Islet precursor cell (in vitro differentiated cells): Measurements from ENCODE around the gene MEIS3.

ENCODE experiments used
- DNase-seq: peaks from one replicate; pipeline ENCODE4 v3.0.0-alpha.2; 2018

MEIS3 gene

DNA sequence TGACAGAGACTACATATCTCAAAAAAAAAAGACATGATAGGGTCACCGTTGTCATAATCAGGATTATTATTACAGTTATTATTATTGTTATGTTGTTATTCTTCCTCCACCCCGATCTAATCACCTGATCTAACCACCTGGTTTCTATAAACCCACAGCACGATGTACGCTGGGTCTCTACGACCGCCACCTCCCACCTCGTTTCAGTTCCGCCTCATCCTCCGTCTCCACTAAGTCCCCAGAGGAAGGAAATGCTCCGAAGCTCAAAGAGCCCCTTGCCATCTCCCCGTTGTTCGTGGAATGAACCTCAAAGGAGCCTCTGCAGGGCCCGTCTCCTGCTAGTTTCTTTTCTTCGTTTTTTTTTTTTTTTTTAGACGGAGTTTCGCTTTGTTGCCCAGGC is 15.9 kb upstream of the MEIS3 start:
- no peak for DNase-seq

DNA sequence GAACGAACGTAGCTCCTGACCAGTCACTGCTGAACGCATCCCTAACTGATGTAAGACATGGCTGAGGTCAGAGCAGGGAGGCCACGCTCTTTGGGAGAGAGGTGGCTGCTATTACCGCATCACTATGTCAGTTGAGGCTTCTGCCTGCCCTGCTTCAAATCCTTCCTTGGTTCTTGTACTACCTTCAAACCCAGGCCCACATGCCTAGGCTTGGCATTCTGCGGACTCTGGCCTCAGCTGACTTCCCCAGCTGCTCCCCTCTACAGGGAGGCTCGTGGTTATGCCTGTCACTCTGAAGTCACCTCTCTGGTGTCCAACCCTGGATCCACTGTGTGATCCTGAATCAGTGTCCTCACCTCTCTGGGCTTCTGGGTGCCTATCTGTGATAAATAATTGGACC is 14.8 kb upstream of the MEIS3 start:
- no peak for DNase-seq

DNA sequence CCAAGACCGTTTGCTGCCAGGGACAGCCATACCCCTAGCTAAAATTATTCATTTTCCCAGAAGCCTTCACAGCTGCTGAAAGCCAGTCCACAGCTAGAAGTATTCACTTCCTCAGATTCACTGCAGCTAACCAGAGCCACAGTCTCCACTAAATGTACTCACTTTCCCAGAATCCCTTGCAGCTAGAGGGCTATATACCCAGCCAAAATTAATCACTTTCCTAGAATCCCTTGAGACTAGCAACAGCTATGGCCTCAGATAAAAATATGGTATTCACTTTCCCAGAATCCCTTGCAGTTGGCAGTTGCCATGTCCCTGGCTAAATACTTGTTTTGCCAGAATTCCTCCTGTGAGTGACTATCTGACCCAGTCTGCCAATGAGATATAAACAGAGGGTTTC is 13.8 kb upstream of the MEIS3 start:
- DNase-seq: no peak

DNA sequence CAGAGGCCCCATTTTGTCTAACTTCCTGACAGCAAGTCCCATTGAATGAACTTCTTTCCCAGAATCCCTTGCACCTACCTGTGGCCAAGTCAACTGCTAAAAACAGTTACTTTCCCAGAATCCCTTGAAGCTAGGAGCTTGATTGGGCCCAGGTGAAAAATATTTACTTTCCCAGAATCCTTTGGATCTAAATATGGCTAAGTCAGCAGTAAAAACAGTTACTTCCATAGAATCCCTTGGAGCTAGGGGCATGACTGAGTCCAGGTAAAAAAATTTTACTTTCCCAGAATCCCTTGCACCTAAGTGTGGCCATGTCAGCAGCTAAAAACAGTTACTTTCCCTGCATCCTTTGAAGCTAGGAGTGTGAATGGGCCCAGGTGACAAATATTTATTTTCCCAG is 13.2 kb upstream of the MEIS3 start:
- no peak for DNase-seq

DNA sequence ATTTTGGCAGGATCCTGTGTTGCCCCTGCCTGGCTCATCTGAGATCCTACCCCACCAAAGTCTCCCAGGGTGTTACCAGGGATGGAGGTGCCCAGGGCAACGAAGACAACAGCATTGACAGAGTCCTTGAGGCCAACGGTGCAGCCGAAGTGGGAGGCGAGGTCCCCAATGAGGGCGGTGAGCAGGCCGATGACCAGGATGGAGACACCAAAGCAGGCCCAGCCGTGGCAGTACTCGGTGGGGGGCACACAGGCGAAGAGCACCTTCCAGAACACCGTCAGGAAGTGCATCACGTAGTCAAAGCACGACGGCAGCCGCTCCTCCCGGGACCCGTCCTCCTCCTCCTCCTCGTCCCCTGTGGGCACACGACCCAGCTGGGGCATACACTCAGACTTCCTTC is 12.8 kb upstream of the MEIS3 start:
- DNase-seq: no peak

DNA sequence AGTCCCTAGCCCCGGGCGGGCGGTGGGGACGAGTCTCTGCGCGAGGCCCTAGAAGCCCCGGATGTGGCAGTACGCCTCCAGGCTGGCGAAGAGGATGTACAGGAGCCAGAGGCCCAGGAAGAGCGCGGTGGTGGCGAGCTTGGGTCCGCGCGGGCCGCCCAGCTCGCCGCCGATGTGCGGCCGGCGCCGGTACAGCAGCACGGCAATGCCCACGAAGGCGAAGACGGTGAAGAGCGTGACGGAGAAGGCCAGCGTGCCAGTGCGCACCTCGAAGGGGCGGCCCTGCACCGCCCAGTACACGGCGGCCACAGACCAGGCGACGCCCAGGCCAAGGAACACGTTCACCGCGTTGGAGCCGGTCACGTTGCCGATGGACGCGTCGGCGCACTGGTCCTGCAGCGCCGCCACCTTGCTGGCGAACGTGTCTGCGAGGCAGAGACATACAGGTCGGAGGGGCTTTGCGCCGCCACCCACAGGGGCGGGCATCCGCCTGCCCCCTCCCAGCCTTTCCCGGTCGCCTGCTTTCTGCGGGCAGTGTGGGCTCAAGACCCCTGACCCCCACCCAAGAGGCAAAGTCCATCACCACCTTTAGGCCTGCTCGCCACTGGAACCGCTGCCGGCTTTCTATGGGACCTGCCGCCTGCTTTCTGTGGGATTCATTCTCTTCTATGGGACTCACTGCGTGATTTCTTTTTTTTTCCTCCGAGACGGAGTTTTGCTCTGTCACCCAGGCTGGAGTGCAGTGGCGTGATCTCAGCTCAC is 10.9 kb upstream of the MEIS3 start:
- DNase-seq: peak; percentile 85

DNA sequence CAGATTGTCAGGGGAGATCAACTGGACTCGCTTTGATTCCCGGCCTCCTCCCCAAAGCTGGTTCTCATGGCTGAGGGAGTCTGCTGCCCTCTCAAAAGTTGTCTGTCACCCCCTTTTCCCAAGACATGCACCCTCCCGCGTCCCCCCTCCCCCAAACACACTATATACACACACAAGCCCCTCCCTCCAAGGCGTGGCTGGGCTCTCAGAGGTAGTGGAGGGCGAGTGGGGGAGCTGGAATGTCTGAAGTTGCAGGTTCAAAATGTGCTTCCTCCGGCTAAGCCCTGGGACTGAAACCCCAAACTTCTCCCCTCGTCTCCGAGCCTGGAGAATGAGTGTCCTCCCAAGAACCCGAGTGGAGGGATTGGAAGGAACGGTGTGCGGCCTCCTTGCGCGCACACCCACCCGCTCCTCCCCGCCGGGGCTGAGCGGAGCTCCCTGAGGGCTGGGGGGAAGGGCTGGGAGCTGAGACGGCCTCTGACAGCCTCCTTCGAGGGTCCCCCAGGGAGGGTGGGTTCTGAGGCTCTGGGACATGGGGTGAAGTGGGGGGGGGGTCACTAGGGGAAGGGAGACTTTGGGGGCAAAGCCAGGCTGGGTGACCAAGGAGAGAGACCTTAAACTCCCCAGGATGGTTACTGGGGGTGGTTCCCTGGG is 9.9 kb upstream of the MEIS3 start:
- peak; percentile 56 for DNase-seq

DNA sequence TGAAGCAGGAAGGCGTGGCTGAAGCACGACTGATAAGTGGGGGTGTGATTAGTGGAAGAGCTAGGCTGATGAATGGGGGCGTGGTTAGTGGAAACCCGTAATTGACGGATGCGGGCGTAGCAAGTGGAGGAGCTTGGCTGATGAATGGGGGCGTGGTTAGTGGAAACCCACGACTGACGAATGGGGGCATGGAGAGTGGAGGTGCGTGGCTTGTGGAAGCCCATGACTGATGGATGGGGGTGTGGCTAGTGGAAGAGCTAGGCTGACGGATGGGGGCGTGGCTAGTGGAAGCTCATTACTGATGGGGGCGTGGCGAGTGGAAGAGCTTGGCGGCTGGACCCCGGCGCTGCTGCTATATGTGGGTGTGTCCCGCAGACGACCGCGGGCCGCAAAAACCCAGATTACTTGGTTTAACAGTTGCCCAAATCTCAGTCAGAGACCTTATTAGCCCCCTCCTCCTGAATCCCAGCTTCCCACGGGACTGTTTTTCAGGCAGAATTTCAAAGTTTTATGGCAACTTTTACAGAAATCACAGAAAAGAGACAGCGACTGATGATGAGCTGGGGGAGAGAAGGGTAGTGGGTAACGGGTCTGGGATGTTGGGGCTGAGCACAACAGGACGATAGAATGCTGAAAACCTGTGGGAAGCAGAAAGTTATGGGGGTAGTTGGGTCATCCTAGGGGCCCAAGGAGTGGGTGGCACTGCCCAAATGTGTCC is 9.0 kb upstream of the MEIS3 start:
- DNase-seq: peak; percentile 100

DNA sequence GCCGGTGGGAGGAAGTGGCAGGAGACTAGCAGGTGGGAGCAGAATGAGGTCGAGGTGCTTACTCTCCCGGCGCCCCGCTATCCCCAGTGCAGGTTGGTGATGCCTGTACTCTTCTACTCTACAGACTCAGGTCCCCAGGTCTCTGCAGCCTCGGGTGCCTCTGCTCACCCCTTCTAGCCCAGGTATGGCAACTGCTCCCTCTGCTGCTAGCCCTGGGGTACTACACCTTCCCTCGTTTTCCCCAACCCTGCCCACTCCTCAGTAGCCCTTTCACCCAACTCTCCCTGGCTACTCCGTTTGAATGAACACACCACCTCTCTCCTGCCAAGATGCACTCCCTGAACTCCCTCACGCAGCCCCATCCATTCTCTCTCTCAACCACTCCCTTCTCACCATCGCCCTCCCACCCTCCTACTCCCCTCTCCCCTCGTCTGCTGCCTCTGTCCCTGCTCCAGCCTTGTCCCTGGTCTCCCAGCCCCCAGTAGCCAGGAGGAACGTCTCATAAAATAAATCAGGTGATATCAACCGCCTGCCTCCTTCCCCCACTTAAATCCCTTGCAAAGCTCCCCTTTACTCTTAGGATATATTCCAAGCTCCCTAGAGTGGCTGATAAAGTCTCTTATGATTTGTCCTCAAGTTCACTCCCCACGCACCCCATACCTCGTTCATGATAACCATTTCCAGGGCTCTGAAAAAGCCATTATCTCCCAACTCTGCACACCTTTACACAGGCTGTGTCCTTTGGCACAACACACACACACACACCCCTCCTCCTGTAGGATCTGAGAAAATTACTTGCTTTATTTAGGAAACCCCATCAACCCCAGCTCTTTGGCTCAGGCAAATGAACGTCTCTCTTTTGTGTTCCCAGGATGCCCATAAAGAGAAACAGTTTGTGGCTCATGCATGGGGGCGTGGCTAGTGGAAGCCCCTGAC is 8.2 kb upstream of the MEIS3 start:
- peak; percentile 94 for DNase-seq

DNA sequence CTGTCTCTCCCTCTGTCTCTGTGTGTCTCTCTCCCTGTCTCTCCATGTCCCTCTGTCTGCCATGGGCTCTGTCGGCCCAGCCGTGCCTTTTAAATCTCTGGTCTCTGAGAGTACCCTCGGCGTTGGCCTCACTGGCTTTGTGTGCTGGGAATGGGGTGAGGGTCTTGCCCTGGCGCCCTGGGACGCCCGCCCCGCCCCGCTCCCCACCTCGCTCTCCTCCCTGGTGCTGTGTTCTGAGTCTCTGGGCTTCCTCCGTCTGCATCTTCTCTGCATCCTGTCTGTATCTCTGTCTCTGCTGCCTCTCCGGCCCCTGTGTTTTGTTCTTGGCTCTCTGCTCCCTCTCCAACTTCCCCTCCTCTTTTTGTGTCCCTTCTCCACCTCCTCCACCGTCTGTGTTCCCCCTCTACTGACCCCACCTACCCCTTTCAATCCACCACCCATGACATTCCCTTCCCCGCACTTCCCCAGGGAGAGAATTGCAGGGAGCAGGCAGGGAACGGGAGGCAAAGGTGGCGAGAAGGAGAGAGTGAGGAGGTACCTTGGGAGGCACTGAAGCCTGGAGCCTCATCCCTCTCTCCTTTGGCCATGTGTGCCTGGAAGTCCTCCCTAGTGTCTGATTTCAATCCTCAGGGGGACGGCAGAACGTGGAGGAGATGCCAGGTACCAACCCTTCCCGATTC is 4.0 kb upstream of the MEIS3 start:
- DNase-seq: no peak

DNA sequence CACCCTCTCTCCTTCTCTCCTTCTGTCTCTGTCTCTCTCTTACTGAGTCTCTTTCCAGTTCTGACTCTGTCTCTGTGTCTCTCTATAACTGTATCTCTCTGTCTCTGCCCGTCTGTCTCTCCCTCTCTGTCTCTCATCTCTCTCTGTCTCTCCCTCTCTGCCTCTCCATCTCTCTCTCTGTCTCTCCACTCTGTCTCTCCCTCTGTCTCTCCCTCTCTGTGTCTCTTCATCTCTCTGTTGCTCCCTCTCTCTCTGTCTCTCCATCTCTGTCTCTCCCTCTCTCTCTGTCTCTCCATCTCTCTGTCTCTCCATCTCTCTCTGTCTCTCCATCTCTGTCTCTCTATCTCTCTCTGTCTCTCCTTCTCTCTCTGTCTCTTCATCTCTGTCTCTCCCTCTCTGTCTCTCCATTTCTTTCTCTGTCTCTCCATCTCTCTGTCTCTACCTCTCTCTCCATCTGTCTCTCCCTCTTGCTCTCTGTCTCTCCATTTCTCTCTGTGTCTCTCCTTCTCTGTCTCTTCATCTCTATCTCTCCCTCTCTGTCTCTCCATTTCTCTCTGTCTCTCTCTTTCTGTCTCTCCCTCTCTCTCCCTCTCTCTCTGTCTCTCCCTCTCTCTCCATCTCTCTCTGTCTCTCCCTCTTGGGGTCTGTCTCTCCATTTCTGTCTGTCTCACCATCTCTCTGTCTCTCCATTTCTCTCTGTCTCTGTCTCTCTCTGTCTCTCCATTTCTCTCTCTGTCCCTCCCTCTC is 3.3 kb upstream of the MEIS3 start:
- DNase-seq: no peak

DNA sequence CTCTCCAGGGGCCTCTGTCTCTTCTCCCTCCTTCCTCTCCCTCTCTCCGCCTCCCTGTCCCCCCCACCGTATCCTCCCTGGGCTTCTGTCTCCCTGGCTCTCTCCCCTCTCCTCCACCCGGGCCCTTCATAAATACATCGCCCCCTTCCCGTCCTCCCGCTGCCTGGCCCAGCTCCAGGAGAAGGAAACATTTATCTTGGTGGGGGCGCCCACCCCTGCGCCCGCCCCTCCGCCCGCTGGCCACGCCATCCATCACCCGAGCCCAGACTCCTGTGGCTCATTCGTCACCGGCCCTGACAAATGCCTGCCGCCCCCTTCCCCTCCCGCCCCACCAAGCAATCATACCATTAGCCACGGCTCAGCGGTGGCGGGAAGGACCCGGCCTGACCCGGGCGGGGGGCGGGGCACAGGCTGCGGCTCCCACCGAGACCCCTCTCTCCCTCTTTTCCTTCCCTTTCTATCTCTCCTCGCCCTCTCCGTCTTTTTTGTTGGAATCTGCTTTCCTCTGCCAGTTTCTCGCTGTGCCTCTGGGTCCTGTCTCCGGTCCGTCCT is 2.6 kb upstream of the MEIS3 start:
- DNase-seq: peak; percentile 94

DNA sequence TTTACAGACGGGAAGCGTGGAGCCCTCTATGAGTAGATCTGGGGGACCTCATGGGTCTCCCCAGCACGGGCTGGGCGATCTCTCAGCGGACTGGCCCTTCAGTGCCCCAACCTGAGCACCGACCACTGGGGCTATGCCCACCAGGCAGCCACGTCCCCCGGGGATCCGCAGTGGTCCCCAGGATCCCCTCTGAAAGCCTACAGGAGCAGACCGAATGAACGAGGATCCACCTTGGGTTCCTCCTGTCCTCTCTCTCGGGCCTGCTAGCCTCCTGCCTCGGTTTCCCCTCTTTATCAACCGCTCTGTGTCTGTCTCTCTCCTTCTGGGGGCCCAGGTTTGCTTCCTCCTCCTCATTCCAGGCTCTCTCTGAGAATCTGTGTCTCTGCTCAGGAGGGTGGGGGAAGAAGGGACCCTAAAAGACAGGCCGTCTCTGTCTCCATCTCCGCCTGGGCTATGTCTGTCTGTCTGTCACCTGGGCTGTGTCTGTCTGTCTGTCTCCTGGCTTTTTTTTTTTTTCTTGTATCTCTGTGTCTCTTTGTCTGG is 2.0 kb upstream of the MEIS3 start:
- DNase-seq: peak; percentile 50

DNA sequence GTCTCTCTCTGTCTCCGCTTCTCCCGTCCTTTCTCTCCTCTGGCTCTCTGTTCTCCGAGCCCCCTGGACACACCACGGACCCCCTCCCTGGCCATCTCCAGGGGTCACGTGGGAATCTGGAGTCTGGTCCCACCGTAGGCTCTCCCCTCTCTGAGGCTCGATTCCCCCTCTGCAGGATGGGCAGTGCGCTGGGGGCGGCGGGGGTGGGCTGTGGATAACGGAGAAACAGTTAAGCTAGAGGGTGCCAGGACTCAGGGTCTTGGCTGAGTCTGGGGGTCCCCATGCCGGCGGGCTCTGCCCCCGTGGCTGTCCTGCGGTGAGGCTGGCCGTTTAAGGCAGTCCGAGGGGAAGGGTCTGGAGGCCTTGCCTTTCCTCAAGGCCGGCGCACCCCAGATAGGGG is 462 bp upstream of the MEIS3 start:
- no peak for DNase-seq

DNA sequence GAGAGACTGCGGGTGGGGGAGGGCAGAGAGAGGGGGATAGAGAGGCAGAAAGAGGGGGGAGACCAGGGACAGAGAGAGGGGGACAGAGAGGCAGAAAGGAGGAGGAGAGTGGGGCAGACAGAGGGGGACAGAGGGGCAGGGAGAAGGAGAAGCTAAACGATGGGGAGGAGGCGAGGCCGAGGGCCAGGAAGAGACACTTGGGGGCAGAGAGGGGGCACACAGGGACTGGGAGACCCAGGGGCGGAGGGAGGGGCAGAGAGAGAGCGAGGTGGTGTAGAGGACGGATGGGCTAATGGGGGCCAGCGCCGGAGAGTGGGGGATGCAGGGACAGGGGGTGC is 666 bp downstream of the MEIS3 start:
- DNase-seq: no peak

DNA sequence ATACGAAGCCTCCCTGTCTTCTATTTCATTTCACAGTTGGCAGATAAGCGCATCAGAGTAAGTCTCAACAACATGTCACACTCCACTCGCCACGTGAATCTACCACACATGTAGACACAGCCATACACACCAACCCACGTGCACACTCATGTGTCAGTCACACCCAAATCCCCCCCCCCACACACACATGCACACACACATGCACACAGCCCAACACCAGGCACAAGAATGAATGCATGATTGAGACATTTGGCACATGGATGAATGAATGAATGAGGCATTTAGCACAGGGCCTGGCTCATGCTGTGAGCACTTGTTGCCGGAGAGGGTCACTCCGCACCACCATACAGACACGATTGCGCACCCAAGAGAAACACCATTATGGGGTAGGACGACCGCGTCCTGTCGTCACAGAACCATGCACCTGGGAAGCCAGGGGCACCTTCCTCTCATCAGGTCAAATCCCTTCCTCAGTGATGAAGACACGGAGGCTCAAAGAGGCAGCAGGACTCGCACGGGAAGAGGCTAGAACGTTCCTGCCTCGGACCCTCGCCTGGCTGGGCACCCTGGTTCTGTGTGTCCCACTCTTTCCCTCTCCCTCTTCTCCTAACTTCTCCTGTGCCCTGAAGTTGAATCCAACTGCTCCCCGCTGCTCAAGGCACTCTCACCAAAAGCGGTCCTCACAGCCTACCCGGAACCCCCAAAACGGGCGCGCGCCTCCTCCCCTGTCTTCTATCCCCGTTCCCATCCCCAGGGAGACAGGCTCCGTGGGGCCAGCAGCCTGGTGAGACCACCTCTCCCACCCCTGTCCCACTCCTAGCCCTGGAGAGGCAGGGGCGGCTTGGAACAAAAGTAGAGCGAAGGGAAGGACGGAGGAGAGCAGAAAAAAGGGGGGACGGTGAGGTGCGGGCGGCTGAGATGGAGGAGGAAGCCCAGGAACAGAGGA is 1.3 kb downstream of the MEIS3 start:
- DNase-seq: peak; percentile 56

DNA sequence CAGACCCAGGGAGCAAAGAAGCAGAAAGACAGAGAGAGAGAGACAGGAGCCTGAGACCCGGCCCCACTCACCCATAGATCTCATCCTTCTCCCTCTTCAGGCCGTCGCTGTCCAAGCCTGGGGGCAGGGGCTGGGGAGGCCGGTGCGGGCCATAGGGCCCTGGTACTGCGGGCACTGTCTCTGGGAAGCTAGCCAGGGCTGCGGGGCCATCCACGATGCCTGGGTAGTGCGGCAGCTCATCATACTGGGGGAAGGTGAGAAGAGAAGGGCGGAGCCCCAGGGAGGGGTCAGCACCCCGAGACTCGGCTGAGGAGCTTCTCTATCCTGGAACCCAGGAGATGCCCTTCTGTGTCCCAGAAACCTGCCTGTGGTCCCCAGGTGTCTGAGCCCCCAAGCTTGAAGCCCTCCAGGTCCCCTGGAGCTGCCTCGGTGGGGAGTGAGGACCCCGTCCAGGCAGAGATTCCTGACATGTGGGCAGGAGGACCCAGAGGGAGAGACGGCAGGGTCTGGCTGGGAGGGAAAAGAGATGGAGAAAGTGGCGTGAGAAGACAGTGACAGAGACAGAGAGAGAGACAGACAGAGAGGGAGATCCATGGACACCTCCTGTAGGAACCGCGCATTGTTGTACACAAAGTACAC is 2.1 kb downstream of the MEIS3 start:
- DNase-seq: no peak

DNA sequence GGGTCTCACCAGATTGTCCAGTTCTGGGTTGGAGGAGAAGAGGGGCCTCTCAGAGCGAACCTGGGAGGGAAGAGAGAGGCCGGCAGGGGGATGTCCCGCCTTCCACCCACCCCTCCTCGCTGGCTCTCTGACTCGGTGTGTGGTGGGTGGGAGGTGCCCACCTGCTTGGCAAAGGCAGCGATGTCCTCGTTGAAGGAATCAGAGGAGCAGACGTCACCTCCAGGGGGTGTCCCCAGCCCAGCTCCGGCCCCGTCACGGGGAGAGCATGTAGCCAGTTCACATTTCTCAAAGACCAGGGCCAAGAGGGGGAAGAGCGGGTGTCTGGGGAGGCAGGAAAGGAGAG is 2.7 kb downstream of the MEIS3 start:
- no peak for DNase-seq

DNA sequence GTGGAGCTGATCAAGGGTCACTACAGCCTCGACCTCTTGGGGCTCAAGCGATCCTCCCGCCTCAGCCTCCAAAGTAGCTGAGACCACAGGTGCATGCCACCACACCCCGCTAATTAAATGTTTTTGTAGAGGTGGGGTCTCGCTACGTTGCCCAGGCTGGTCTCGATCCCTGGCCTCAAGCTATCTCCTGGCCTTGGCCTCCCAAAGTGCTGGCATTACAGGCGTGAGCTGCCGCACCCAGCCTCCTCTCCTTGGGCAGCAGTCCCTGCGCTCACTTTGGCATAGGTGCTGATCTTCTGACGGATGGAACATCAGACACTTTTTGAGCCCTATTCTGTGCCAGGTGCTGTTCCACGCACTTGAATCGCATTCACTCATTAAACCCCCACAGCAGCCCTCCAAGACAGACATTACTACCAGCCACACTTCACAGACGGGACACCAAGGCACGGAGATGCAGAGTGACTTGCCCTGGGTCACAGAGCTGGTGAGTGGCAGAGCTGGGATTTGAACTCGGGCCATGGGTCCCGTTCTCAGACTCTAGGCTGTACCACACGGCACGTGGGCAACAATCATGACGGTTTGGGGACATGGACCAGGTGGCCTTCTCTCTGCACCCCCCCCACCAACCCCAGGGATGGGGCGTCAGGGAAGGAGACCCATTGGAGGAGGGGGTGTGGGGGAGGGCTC is 3.2 kb downstream of the MEIS3 start:
- no peak for DNase-seq
